ENCODE results near the gene SEMA3E. TPM values are rescaled to one million over a fixed set of nuclear protein-coding genes. Genes with fewer than 3 reads are reported as not detected.
"Not testable (repeated sequence)": the region's sequence is repeated elsewhere in the genome, so short reads cannot be mapped to it uniquely, and the experiment has no call there.

SEMA3E gene
- total RNA-seq, 1 donor from 2014 or later, result 0.44 TPM

GRCh38 chr7:83484826-83485225, 164.1 kb downstream of the SEMA3E start:
- no peak for ATAC-seq

- ATAC-seq, result peak; percentile 37
These were observed 164.7 kb downstream of the SEMA3E start for GRCh38 chr7:83484266-83484665.

DNA sequence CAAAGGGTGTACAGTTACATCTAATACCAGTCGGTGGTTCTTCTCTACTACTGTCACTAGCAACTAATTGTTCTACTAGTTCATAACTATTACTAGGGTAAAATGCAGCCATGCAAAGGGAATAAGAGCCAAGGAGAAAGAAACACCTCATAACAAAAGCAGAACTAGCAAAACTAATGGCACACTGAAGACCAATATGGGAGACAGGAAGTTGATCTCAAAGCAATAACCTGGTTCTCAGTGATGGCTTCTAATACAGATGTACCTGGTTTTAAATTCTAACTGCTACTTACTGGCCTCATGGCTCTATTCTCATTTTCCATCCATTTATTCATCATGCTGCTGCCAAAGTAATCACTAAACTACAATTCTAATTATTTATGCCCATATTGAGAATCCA, 170.3 kb downstream of the SEMA3E start:
- ATAC-seq, result no peak

- no peak for ATAC-seq
These were observed 172.4 kb downstream of the SEMA3E start for GRCh38 chr7:83476511-83477050.

DNA sequence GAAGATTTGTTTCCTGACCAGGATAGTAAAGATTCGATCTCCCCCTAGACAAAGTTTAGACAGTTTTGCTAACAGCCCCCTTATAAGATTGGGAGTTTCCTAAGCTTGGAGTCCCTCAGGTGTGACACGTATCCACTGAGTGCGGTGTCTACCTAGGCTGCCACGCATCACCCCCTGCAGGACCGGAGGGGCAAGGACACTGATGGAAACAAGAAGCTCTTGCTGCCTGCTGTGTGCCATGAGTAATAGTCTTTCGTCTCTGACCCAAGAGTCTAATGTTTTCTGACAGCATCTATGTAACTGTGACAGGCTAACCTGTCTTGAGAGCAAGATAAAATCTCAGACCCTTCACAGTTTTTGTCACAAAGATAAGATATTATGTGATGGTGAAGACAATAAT, 173.5 kb downstream of the SEMA3E start:
- no peak for ATAC-seq

GRCh38 chr7:83472376-83472775, 176.6 kb downstream of the SEMA3E start:
- ATAC-seq, result no peak

GRCh38 chr7:83469491-83469890, 179.4 kb downstream of the SEMA3E start:
- no peak for ATAC-seq

DNA sequence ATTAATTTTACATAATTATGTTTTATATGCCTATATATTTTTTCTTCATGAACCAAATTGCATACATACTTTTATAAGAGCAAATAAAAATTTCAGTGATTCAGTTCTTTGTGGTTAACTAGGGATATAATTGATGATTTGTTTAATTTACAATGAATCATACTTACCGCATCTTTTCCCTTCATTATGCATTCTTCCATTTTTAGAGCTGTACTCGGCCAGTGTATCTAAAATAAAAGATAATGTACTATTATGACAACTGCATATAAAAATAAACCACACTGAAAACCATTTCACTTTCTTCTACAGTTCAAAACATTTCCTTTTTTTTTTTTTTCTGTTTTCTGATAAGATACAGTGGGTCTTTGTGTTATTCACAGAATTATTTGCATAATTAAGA, 179.9 kb downstream of the SEMA3E start:
- ATAC-seq, result no peak

- peak; percentile 100 for ATAC-seq
These were observed 180.6 kb downstream of the SEMA3E start for GRCh38 chr7:83468251-83468739.

GRCh38 chr7:83467493-83467892, 181.4 kb downstream of the SEMA3E start:
- ATAC-seq, result no peak

GRCh38 chr7:83466956-83467355, 182.0 kb downstream of the SEMA3E start:
- no peak for ATAC-seq

- no peak for ATAC-seq
These were observed 182.6 kb downstream of the SEMA3E start for GRCh38 chr7:83466187-83466923.

DNA sequence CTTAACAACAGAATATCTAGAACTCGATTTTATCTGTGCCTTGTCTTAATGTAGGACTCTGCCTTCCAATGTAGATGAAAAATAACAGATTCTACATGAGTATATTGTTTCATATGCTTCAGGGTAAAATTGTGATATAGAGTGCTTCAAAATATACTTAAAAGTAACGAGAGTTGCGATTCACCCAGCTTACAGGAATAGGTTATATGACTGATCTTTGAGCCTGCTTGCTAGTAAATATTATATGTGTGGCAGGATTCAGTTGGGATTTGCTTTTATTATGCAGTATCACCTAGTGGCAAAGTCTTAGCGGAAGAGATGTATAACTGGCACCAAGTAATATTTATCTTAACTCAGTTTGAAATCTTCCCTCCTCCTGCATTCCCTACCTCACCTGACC, 183.3 kb downstream of the SEMA3E start:
- no peak for ATAC-seq

DNA sequence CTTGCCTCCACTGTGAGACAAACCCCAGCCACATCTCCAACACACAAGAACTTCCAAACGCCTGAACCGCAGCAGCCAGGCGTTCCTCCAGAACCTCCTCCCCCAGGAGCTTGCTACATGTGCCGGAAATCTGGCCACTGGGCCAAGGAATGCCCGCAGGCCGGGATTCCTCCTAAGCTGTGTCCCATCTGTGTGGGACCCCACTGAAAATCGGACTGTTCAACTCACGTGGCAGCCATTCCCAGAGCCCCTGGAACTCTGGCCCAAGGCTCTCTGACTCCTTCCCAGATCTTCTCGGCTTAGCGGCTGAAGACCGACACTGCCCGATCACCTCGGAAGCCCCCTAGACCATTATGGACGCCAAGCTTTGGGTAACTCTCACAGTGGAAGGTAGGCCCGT, 187.1 kb downstream of the SEMA3E start:
- not testable (repeated sequence) for ATAC-seq

DNA sequence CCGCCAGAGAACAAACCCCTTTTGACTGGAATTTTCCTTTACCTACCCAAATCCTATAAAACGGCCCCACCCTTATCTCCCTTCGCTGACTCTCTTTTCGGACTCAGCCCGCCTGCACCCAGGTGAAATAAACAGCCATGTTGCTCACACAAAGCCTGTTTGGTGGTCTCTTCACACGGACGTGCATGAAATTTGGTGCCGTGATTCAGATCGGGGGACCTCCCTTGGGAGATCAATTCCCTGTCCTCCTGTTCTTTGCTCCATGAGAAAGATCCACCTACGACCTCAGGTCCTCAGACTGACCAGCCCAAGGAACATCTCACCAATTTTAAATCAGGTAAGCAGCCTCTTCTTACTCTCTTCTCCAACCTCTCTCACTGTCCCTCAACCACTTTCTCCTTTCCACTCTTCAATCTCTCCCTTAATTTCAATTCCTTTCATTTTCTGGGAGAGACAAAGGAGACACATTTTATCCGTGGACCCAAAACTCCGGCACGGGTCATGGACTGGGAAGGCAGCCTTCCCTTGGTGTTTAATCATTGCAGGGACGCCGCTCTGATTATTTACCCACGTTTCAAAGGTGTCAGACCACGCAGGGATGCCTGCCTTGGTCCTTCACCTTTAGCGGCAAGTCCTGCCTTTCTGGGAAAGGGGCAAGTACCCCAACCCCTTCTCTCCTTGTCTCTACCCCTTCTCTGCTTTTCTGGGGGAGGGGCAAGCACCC, 188.8 kb downstream of the SEMA3E start:
- ATAC-seq, result not testable (repeated sequence)

DNA sequence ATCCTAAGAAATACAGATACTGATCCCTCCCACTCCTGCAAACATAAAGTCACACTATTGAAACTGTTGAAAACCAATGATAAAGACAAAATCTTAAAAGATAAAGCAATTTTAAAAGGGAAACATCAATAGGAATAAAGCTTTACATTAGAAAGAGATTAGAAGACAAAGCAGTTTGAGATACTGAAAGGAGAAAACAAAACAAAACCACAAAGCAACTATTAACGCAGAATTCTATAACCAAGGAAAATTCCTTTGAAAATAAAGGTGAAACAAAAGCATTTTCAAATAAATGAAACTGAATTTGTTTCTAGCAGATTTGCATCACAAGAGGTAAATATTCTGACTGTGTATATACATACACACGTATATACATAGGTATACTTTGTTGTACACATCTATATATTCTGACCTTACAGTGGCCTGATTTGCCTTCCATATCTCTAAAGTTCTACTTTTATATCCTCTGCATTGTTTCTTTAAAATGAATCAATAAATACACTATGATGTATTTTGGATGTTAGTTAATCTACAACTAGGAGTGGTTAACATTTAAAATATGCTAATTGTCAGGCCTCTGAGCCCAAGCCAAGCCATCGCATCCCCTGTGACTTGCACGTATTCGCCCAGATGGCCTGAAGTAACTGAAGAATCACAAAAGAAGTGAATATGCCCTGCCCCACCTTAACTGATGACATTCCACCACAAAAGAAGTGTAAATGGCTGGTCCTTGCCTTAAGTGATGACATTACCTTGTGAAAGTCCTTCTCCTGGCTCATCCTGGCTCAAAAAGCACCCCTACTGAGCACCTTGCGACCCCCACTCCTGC, 189.6 kb downstream of the SEMA3E start:
- not testable (repeated sequence) for ATAC-seq

DNA sequence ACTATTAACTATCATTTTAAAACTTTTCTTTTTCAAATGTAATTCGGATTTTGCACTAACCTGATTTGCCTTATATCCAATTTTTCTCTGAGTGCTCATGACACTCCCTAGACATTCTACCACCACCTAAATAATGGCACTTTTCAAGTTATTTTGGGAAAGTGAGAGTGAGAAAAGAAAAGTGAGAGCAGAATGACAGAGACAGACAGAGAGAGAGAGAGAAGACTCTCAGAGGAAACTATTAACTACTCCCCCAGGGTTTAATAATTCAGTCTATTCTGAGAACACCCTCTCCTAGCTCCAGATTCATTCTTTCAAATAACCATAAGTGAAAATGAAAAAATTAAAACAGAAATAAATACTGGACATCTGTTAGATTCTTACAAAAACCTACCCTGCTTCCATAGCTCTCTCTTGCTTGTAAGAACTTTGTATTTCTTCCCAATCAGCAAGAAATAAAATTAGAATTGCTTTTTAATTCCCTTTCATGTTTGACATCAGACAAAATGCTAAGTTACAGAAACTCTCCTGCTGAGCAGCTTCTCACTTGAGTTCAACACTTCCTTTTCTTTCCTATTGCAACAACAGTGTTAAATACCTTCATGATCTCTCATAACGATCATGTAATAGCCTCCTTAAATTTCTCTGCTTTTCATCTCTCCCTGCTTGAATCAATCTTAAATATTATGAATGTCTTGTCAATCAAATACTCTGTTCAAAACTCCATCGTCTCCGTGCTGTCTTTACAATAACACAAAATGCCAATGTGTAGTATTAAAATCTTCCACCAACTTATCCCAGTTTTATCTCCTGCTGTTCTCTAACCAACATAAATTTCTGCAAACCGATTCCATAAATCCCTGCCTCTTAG, 191.7 kb downstream of the SEMA3E start:
- ATAC-seq, result no peak

DNA sequence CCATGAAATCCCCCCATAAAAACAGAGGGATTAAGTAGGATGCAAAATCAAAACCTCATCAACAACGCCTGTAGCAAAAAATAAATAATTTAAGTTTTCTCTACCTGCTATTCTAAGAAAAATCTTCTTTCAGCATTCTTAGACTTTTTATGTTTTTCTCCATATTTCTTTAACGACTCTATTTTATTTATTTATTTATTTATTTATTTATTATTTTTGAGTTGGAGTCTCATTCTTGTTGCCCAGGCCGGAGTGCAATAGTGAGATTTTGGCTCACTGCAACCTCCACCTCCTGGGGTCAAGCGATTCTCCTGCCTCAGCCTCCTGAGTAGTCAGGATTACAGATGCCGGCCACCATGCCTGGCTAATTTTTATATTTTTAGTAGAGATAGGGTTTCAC, 192.5 kb downstream of the SEMA3E start:
- no peak for ATAC-seq

- no peak for ATAC-seq
These were observed 193.3 kb downstream of the SEMA3E start for GRCh38 chr7:83455612-83456011.

DNA sequence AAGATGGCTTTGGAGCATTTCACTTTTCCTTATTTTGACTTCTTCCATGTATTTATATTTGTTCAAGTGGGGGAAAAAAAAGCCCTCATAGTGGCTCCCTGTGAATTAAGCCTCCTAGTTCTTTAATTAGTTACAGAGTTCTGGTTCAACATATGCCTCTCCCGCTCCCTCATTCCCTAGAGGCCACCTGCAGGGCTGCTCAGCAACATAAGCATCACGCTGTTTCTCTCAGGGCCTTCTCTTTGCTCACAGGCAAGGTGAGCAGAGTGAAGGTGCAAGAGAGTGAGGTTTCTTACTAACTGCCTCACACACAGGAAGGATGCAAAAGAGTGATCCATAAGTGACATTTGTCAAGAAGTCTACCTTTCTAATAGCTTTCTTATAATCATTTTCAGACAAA, 196.7 kb downstream of the SEMA3E start:
- ATAC-seq, result no peak

DNA sequence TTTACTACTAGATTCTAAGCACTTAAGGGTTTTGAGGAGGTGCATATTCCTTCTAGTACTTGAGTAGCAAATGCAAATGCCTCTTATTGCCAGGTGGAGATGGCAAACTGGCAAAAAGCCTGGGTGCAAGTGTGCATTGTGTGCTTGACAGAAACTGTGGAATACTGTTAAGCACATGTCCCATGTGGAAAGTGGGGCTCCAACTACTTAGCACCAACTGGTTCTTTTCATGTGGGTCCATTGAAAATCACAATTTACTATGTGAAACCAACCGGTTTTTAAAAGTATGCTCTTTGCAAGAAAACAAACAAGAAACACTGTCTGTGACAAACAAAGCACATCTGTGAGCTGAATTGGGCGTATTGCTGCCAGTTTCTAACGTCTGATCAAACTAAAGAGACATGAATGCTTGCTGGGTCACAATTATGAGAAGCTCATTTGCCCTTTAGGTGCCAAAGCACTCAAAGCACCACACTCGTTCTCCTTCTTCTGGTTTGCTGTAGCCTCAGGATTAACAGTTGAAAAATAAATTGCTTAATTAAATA, 197.4 kb downstream of the SEMA3E start:
- no peak for ATAC-seq

GRCh38 chr7:83449781-83450180, 199.2 kb downstream of the SEMA3E start:
- ATAC-seq, result no peak
